T-helper 2 cell (primary cell): ENCODE results near the gene RAB44.

Source experiments
- DNase-seq, 5 experiments: peaks; one replicate each; pipeline versions ENCODE4 v3.0.0 to v3.0.0-alpha.2; 2012 to 2022

The RAB44 gene

GRCh38 chr6:36776167-36776566 is 78.5 kb downstream of the RAB44 start:
- no peak for DNase-seq

DNA sequence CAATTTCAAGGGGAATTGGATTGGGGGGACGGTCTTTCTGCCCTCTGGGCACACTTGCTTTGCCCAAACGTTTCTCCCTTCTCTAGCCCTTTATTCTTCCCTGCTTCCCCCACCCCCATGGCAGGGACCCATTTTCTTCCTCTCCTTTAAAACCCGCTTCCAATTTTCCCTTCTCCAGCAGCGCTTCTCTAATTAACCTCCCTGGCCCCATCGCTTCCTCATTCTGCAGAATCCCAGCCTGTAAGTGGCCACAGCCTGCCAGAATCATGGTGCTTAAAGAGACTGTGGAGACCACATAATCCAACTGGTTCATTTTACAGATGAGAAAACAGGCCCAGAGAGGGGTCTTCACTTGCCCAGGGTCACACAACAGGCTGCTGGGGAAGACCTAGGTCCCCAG is 80.2 kb downstream of the RAB44 start:
- no peak for DNase-seq

- peak in 2 of 5 experiments; percentile 30 to 45 for DNase-seq
These were observed 81.6 kb downstream of the RAB44 start for GRCh38 chr6:36779227-36779626.

- DNase-seq, result no peak
These were observed 83.0 kb downstream of the RAB44 start for GRCh38 chr6:36780442-36781177.

DNA sequence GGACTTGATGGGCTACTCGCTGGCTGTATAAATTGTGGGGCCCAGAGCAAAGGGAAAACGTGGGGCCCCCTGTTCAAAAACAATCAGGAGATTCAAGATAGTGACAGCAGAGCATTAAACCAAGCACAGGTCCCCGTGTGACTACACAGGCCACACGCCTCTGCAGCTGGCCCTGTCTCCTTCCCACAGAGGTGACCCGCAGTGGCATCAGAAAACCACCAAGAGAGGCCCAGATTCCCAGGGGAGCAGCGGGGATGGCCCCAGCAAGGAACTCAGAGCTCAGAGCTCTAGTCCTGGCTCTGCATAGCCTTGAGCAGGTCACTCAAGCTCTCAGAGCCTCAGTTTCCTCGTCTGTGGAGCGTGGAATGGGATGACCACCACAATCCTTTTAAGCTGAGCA is 84.0 kb downstream of the RAB44 start:
- DNase-seq, result no peak
